ENCODE results near the gene PAQR5. TPM values are rescaled to one million over a fixed set of nuclear protein-coding genes. Genes with fewer than 3 reads are reported as not detected.

Gene PAQR5
- 1 to 10 TPM; 1.2 to 6.1 TPM for total RNA-seq

GRCh38 chr15:69298697-69299441 lies at the start of gene PAQR5:
Gene PAQR5 (plus strand): TSS chr15:69298912. CDS start chr15:69360081, 61,169 bp downstream.
- no peaks in the 10 kb centered on the region for H3K36me3 ChIP-seq
- TF ChIP-seq CTCF (IDR thresholded peaks at IDR 0.05), result no peak
- H3K4me1 ChIP-seq (ENCODE audit: control insufficient read depth in 1 of 2, low read depth in 2 of 2), result peaks cover 0 to 14% of the 10 kb centered on the region in 2 donors
- no peaks in the 10 kb centered on the region for H3K27me3 ChIP-seq (replicated peaks; ENCODE audit: insufficient read depth)
- H3K9me3 ChIP-seq, result no peaks in the 10 kb centered on the region
- no peak for ATAC-seq (ENCODE audit: insufficient number of reproducible peaks, low FRiP score, low read depth)
- DNase-seq (ENCODE audit: low spot score), result no peak
- H3K4me3 ChIP-seq, result peak within 1 kb of the TSS; percentile 76
- H3K27ac ChIP-seq, result no peak within 1 kb of the TSS

- DNase-seq (ENCODE audit: low spot score) (no peak), ATAC-seq (ENCODE audit: insufficient number of reproducible peaks, low FRiP score, low read depth) (no peak)
- Histone ChIP-seq H3K4me3 (no peak overlapping the region), H3K4me1 (ENCODE audit: control insufficient read depth in 1 of 2, low read depth in 2 of 2) (peaks cover 3 to 6% of the 10 kb centered on the region in 2 donors), H3K27ac (no peak overlapping the region), H3K9me3 (no peaks in the 10 kb centered on the region), H3K36me3 (no peaks in the 10 kb centered on the region), H3K27me3 (replicated peaks; ENCODE audit: insufficient read depth) (no peaks in the 10 kb centered on the region)
- TF ChIP-seq CTCF (IDR thresholded peaks at IDR 0.05), result no peak
Measured at GRCh38 chr15:69253156-69253555, 45.6 kb upstream of the PAQR5 start.

GRCh38 chr15:69265347-69265955 lies 33.3 kb upstream of the PAQR5 start:
- no peak overlapping the region for H3K27ac ChIP-seq
- DNase-seq (ENCODE audit: low spot score) (no peak), ATAC-seq (ENCODE audit: insufficient number of reproducible peaks, low FRiP score, low read depth) (no peak)
- peak; percentile 47 for TF ChIP-seq CTCF (IDR thresholded peaks at IDR 0.05)
- H3K36me3 ChIP-seq, result no peaks in the 10 kb centered on the region
- H3K4me3 ChIP-seq, result no peak overlapping the region
- H3K9me3 ChIP-seq, result no peaks in the 10 kb centered on the region
- no peaks in the 10 kb centered on the region for H3K4me1 ChIP-seq (ENCODE audit: control insufficient read depth in 1 of 2, low read depth in 2 of 2)
- no peaks in the 10 kb centered on the region for H3K27me3 ChIP-seq (replicated peaks; ENCODE audit: insufficient read depth)

GRCh38 chr15:69271217-69271616 lies 27.5 kb upstream of the PAQR5 start:
- no peaks in the 10 kb centered on the region for H3K27me3 ChIP-seq (replicated peaks; ENCODE audit: insufficient read depth)
- no peak for TF ChIP-seq CTCF (IDR thresholded peaks at IDR 0.05)
- DNase-seq (ENCODE audit: low spot score), result no peak
- no peaks in the 10 kb centered on the region for H3K9me3 ChIP-seq
- no peaks in the 10 kb centered on the region for H3K36me3 ChIP-seq
- ATAC-seq (ENCODE audit: insufficient number of reproducible peaks, low FRiP score, low read depth), result no peak
- no peak overlapping the region for H3K27ac ChIP-seq
- no peak overlapping the region for H3K4me3 ChIP-seq
- H3K4me1 ChIP-seq (ENCODE audit: control insufficient read depth in 1 of 2, low read depth in 2 of 2), result no peaks in the 10 kb centered on the region

GRCh38 chr15:69272139-69272538 lies 26.6 kb upstream of the PAQR5 start:
- H3K9me3 ChIP-seq, result no peaks in the 10 kb centered on the region
- H3K27me3 ChIP-seq (replicated peaks; ENCODE audit: insufficient read depth), result no peaks in the 10 kb centered on the region
- no peak overlapping the region for H3K27ac ChIP-seq
- TF ChIP-seq CTCF (IDR thresholded peaks at IDR 0.05), result no peak
- no peaks in the 10 kb centered on the region for H3K4me1 ChIP-seq (ENCODE audit: control insufficient read depth in 1 of 2, low read depth in 2 of 2)
- DNase-seq (ENCODE audit: low spot score) (no peak), ATAC-seq (ENCODE audit: insufficient number of reproducible peaks, low FRiP score, low read depth) (no peak)
- H3K36me3 ChIP-seq, result no peaks in the 10 kb centered on the region
- no peak overlapping the region for H3K4me3 ChIP-seq

Data from thoracic aorta (tissue), 2 donors.